Measurements from ENCODE around the gene NDUFAF2.
"Not testable (repeated sequence)": the region's sequence is repeated elsewhere in the genome, so short reads cannot be mapped to it uniquely, and the experiment has no call there.

The NDUFAF2 gene
- total RNA-seq, result 10.8 to 28.1 reads per million in 2 experiments

- DNase-seq (ENCODE audit: low read depth), result peak; percentile 84
Measured at GRCh38 chr5:60944904-60945812, at the start of gene NDUFAF2, which contains the start of gene ERCC8. NDUFAF2 (plus strand) TSS chr5:60945205; CDS start chr5:60945256, 51 bp downstream. ERCC8 (minus strand) TSS chr5:60945070; CDS start chr5:60945008, 62 bp downstream.

- DNase-seq (ENCODE audit: low read depth), result no peak
Measured at GRCh38 chr5:60896991-60897390, 48.0 kb upstream of the NDUFAF2 start.

- DNase-seq (ENCODE audit: low read depth), result no peak
Measured at GRCh38 chr5:60903356-60903755, 41.6 kb upstream of the NDUFAF2 start.

- DNase-seq (ENCODE audit: low read depth), result no peak
Measured at GRCh38 chr5:60916646-60917045, 28.4 kb upstream of the NDUFAF2 start.

- DNase-seq (ENCODE audit: low read depth), result no peak
Measured at GRCh38 chr5:60918466-60918865, 26.5 kb upstream of the NDUFAF2 start.

- no peak for DNase-seq (ENCODE audit: low read depth)
Measured at GRCh38 chr5:60927450-60927849, 17.6 kb upstream of the NDUFAF2 start.

- DNase-seq (ENCODE audit: low read depth), result no peak
Measured at GRCh38 chr5:60929024-60929423, 16.0 kb upstream of the NDUFAF2 start.

GRCh38 chr5:60943624-60944023 lies 1.4 kb upstream of the NDUFAF2 start:
- DNase-seq (ENCODE audit: low read depth), result no peak

- DNase-seq (ENCODE audit: low read depth), result peak; percentile 2
Measured at GRCh38 chr5:60945813-60946187, 795 bp downstream of the NDUFAF2 start.

GRCh38 chr5:60948738-60949137 lies 3.7 kb downstream of the NDUFAF2 start:
- no peak for DNase-seq (ENCODE audit: low read depth)

- no peak for DNase-seq (ENCODE audit: low read depth)
Measured at GRCh38 chr5:60955239-60955638, 10.2 kb downstream of the NDUFAF2 start.

GRCh38 chr5:60958088-60958487 lies 13.1 kb downstream of the NDUFAF2 start:
- DNase-seq (ENCODE audit: low read depth), result no peak

- DNase-seq (ENCODE audit: low read depth), result no peak
Measured at GRCh38 chr5:60958712-60959111, 13.7 kb downstream of the NDUFAF2 start.

- DNase-seq (ENCODE audit: low read depth), result no peak
Measured at GRCh38 chr5:60959156-60959555, 14.2 kb downstream of the NDUFAF2 start.

- no peak for DNase-seq (ENCODE audit: low read depth)
Measured at GRCh38 chr5:60960591-60960990, 15.6 kb downstream of the NDUFAF2 start.

- no peak for DNase-seq (ENCODE audit: low read depth)
Measured at GRCh38 chr5:60961685-60962084, 16.7 kb downstream of the NDUFAF2 start.

- DNase-seq (ENCODE audit: low read depth), result no peak
Measured at GRCh38 chr5:60972231-60972630, 27.2 kb downstream of the NDUFAF2 start.

- DNase-seq (ENCODE audit: low read depth), result no peak
Measured at GRCh38 chr5:60977956-60978737, 33.1 kb downstream of the NDUFAF2 start.

GRCh38 chr5:60978968-60979367 lies 34.0 kb downstream of the NDUFAF2 start:
- DNase-seq (ENCODE audit: low read depth), result no peak

GRCh38 chr5:60980511-60980910 lies 35.5 kb downstream of the NDUFAF2 start:
- no peak for DNase-seq (ENCODE audit: low read depth)

GRCh38 chr5:60982127-60982526 lies 37.1 kb downstream of the NDUFAF2 start:
- not testable (repeated sequence) for DNase-seq (ENCODE audit: low read depth)

- DNase-seq (ENCODE audit: low read depth), result no peak
Measured at GRCh38 chr5:60989790-60990189, 44.8 kb downstream of the NDUFAF2 start.

GRCh38 chr5:60992871-60993270 lies 47.9 kb downstream of the NDUFAF2 start:
- no peak for DNase-seq (ENCODE audit: low read depth)
